GM21447 (cell line): ENCODE data around the gene JARID2.
A peak's percentile ranks its signal among the peaks of the same experiment; 100 is the strongest.
"Not testable (repeated sequence)": the region's sequence is repeated elsewhere in the genome, so short reads cannot be mapped to it uniquely, and the experiment has no call there.

Experiments used
- ATAC-seq: cut with Tn5 transposase; IDR thresholded peaks from one replicate; pipeline ENCODE4 v1.9.1; 2021; ENCODE audit not compliant: unreplicated experiment

JARID2 gene

DNA sequence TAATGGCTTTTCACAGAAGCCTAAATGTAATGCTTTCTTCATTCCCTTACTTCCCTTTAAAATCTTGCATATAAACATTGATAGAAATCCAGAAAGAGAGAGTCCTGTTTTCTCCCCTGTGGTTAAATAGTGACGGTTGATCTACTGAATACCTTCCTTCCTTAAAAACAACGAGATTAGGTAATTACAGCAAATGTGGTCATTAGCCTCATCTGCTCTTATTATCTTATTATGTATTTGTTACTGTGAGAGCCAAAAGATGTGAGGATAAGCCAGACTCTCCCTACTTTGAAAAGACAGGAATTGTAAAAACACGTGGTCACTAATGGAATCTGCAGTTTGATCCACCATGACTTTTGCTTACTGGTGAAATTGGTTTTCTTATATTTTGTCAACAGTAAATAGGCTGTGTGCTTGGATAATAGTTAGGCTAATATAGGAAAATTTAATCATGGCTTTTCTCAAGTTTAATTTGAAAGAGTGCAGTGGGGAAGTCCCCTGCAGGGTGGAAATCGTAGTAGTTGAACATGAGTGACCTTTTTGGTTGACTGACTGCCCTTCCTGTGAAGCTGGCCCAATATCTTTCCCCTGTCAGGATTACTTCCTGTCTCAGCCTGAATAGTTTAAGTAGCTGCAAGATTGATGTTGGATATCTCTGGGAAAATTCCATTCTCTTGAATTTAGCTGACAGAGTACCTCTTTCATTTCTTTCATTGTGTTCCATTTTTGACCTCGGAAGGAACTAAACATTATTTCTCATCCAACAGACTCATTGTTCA, 62.8 kb downstream of the JARID2 start:
- no peak for ATAC-seq

DNA sequence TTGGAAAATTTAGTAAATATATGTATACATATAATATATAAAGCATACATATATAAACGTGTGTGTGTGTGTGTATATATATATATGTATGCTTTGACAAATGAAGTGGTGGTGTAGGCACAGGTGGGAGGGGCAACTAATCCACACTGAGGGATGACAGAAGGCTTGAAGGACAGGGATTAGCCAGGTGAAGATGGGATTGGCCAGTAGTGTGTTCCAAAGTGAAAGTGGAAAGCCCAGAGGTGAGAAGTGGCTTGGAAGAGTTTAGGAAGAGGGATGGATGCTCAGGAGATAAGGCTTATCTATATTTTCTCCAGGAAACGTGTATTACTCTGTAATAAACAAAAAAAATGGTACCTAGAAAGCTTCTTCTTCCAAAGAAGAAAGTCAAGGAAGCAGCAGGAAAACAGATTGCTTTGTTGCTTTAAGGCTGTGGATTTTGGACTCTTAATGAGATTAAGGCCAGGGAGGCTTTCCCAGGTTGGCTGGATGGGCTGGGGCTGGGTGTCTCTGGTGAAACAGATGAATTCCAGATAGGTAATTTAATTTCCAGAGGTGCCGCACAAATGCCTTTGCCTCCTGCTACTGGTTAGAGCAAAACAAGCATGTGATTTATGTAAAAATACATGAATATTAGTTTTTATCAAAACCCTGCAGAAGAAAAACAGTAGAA, 63.9 kb downstream of the JARID2 start:
- no peak for ATAC-seq

DNA sequence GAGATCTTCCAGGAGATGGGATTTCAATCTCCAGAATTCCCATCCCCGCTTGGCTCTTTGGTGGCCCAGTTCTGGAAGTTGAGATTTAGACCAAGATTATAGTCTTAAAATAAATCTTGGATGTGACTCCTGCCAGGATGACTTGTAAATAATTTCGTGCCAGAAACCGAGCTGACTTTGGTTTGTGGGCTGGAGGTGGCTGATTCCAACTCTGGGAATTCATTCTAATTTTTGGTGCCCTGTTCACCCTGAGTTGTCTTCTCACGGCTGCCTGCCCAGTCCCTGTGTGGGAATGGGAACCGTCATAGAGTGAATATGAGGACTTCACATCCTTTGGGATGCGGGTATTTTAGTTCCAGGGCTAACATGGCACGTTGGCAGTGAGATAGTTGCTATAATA, 64.8 kb downstream of the JARID2 start:
- no peak for ATAC-seq

DNA sequence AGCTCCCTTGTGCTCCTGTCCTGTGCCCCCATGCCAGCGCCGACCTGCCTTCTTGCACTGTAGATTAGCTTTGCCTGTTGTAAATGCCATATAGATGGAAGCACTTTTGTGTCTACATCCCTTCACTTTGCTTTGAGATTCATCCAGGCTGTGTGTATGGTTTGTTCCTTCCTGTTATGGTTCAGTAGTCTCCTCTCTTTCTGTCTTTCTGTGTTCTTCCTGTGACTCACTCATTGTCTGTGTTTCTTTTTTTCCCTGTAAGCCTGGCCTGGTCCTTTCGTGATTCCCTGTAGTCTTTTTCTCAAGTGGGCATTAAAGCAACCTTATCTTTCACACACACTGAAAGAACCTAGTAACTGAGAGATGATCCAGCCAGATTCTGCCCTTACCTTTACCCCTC, 66.6 kb downstream of the JARID2 start:
- peak; percentile 40 for ATAC-seq

DNA sequence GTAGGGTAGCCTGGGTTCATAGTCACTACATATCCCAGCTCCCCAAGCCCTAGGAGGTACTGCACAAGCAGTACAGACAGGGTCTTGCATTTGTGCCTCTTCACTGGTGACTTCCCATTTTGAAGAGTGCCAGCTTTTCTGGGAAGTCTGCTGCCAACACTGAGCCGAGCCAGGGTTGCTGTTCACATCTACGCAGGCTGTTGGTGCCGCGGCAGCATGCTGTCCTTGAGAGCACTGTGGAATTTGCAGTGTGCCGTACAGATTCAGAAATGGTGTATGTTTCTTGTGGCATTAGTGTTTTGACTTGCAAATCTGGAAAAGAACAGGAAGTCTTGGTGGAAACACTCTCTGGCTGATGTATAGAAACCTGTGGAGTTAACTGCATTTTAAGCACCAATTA, 67.5 kb downstream of the JARID2 start:
- ATAC-seq, result peak; percentile 38

DNA sequence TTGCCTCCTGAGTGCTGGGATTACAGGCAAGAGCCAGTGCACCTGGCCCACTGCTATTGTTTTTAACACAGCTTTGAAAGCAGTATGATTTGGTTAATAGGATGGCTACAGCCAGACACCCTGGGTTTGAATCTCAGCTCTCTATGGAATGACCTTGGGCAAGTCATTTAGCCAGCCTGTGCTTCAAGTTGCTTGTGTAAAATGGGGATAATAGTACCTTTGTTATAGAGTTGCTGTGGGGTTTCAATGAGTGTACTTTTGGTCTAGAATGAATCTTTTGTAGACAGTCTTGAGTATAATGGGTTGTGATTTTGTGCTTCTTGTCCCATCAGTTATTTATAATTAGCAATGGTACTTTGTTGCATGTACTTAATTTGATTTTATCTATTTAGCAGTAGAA, 70.9 kb downstream of the JARID2 start:
- ATAC-seq, result no peak

DNA sequence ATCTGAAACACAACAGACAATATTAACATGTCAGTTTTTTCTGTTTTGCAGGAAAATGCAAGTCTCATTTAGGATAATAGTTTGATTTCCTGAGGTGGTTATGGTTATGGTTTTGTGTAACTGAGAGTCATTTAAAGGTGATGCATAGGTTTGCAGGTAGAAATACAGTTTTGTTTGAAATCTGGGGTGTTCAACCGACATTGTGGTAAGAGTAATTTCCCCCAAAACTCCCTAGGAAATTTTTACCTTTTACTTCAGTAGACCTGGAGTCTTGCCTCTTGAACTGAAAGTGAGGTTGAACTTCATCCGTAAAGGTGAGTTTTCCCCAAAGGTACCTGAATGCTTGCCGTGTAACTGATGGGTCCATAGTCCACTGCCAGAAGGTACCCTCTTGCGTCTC, 71.4 kb downstream of the JARID2 start:
- ATAC-seq, result no peak

DNA sequence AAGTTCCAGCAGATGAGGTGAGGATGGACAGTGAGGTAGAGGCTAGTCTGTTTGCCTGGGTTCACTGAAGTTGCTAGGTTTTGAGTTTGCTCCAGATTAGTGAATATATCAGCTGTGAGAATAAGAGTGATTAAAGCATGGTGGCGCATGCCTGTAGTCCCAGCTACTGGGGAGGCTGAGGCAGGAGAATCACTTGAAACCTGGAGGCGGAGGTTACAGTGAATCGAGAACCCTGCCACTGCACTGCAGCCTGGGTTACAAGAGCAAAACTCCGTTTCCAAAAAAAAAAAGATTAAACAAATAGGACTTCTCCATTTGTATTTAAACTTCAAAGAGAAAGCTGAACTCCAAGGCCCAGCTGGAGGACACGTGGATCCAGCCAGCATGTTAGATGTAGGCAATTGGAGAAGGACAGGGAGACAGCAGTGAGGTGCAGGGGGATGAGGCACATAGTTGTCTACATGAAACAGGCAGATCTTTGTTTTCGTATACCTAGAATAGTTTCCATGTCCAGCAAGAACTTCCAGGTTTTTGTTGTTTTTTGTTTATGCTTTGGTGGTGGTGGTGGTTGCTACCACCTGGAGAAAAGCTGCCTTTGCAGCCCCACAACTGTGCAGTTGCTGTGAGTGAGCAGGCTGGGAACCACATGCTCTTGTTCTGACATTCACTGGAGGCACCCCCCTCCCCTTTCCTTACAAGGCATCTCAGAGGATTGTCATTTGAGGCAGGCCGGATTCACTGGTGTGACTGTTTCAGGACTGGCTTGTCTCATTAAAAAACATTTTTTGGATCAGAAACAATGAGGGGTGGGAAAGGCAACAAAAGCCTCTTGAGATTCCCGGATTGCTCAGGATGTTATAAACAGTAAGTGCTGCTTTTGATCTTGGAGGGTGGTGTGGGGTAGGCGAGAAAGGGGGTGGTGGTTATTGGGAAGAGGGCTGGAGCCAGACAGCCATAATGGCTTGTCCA, 72.3 kb downstream of the JARID2 start:
- ATAC-seq, result no peak

DNA sequence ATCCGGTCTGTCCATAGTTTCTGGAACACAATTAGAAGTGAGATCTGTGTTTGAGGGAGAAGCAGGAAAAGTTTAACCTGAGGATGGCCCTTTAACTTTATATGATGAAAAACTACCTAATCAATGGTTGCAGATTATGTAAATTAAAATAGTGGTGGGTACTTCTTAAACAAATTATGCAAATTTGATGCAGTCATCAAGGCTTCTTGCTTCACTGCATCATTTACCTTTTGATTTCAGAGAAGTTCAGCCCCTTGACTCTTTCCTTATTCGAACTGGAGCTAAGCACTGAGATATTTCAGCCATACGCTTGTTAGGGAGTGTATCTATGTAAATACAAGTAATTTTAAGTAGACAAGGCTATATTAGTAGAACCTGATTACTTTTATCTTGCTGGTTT, 73.8 kb downstream of the JARID2 start:
- ATAC-seq, result no peak

DNA sequence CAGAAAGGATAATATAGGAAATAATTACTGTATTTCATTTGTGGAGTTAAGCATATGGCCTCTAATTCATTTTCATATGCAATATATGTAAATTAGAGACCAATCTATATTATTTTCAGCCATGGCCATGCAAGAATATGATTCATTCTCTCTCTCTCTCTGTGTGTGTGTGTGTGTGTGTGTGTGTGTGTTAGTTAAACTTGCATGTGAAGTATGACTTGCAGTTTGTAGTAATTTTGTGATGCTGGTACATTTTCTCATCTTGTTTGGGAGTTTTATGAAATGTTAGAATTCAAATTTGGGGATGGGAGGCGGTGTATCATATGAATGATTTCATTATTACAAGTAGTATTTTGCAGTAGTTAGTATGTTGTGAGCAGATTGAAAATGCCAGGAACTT, 74.8 kb downstream of the JARID2 start:
- ATAC-seq, result no peak

DNA sequence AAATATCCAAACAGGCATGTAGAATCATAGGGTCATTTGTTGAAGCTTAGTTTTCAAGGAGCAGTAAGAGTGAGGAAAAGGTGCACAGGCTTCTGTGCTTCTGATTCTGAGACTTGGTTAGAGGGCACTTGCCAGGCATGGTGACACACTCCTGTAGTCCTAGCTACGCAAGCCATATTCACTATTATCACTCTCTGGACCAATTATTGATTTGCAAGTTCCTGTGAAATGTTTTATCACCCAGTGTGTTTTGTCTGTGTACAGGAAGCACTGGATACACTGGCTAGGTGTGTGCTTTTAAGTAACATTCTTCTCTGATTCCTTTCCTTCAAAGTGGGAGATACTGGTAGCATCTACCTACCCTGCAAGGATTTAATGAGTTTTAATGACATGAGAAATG, 76.3 kb downstream of the JARID2 start:
- no peak for ATAC-seq

DNA sequence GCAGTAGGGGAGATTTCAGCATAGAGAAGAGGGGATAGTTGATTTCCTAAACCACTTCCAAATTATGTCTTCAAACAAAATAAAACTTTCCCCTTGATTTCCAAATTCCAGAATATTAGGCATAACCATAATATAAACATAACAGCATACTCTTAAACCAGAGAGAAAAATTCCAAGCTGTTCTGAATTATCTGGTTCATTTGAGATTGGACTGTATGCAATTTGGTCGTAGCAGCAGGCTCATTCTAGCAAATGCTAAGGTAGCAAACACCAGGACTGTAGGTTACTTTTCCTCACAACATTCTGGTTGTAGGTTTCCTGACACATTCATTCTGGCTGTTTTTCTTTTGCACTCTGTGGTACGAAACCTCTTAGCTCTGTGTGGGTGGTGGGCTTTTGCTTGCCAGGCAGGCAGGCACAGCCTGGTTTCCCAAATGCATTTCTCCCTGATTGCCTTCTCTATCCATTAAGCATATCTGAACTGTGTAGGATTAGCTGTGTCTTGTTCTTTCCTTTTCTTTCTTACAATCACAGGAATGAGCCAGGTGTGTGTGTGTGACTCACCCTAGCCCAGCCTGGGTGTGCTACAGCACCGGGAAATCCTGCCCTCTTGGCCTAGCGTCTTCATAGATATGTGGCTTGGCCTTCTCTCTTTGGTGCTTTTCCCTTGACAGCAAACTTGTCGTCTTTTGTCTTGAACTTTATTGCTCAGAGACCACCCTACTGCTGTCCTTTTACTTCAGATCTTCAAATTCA, 77.1 kb downstream of the JARID2 start:
- ATAC-seq, result no peak

DNA sequence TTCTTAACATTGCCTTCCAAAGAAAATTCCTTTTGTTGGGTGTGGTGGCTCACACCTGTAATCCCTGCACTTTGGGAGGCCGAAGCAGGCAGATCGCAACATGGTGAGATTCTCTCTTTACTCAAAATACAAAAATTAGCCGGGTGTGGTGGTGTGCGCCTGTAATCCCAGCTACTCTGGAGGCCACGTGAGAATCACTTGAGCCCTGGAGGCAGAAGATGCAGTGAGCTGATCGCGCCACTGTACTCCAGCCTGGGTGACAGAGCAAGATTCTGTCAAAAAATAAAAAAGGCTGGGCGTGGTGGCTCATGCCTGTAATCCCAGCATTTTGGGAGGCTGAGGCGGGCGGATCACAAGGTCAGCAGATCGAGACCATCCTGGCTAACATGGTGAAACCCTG, 77.7 kb downstream of the JARID2 start:
- not testable (repeated sequence) for ATAC-seq

DNA sequence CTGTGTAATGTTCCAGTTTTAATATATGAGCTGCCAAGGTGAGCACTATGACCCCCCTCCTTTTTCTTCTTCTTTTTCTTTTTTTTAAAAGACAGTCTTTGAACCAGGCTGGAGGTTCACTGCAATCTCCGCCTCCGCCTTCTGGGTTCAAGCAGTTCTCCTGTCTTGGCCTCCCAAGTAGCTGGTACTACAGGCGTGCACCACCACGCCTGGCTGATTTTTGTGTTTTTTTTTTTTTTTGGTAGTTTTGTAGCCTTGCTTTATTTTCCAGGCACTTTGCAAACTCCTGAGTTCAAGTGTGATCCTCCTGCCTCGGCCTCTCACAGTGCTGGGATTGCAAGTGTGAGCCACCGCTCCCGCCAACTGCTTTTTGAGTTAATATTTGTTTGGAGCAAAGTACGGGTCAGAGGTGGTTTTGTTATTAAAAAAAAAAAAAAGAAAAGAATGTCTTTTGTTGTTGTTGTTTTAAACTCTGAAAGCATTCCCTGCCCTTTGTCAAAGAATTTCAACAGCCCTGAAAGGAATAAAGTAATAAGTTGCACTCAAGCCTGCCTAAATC, 78.6 kb downstream of the JARID2 start:
- ATAC-seq, result no peak

DNA sequence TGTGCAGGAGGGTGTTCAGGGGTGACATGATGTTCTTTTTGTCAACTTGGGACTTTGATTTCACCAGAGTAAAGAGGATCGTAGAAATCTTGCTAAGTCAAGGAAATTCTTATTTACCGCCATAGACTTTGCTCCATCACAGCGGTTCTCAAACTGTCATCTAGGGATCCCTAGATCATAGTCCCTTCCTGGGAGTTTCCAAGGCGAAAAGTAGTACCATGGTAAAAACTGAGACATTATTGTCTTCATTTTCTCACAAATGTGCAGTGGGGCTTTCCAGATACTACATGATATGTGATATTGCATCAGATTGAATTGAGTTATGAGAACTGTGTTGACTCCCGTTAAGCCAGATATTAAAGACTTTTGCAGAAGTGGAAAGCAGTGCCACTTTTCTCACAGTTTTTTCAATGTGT, 79.7 kb downstream of the JARID2 start:
- ATAC-seq, result no peak

DNA sequence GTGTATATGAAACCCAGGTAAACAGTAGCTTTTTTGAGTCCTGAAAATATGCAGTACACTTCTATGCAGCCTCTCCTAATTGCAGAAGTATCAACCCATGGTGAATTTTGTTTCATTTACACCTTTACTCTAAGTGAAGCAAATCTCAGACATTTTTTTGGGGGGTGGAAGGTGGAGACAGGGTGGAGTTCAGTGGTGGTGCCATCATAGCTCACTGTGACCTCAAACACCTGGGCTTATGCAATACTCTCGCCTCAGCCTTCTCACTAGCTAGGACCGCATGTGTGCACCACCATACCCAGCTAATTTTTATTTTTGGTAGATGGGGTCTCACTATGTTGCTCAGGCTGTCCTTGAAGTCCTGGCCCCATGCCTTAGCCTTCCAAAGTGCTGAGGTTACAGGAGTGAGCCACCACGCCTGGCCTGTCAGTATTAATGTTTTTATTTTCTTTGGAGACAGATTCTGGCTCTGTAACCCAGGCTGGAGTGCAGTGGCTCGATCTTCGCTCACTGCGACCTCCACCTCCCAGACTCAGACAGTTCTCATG, 80.3 kb downstream of the JARID2 start:
- ATAC-seq, result no peak

DNA sequence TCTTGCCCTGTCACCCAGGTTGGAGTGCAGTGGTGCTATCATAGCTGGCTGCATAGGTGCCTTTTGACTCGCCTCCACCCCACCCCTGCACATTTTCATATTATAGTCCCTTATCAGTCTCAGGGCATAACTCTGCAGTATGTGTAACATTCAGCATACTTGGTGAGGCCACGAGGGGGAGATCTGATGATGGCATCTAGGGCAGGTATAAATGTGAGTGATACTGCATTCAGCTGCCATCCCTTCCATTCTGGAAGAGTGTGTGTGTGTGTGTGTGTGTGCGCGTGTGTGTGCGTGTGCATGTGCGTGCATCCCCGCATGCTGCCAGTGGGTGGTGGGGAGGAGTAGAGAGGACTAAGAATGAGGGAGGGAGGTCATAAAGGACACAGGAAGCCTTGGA, 81.4 kb downstream of the JARID2 start:
- ATAC-seq, result no peak

DNA sequence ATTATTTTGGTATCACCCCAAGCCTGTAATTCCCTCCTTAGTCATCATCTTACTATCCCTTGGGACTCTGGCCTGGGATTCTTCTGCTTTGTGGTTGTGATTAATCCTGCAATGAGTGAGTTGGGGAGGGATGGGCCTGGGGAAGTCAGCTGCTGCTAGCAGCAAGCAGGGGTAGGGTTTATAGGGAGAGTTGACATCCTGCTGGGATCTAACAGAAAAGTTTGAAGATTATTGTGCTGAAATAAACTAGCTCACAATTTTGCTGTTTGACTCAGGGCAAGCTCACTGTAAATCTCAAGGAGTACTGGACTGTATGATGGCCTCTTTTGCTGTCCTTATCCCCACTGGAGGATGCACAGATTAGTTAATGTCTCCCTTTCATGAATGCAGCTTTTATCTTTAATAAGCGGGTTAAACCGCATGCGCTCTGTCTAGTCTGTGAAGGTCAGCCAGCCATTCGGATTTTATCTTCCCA, 83.4 kb downstream of the JARID2 start:
- ATAC-seq, result no peak

DNA sequence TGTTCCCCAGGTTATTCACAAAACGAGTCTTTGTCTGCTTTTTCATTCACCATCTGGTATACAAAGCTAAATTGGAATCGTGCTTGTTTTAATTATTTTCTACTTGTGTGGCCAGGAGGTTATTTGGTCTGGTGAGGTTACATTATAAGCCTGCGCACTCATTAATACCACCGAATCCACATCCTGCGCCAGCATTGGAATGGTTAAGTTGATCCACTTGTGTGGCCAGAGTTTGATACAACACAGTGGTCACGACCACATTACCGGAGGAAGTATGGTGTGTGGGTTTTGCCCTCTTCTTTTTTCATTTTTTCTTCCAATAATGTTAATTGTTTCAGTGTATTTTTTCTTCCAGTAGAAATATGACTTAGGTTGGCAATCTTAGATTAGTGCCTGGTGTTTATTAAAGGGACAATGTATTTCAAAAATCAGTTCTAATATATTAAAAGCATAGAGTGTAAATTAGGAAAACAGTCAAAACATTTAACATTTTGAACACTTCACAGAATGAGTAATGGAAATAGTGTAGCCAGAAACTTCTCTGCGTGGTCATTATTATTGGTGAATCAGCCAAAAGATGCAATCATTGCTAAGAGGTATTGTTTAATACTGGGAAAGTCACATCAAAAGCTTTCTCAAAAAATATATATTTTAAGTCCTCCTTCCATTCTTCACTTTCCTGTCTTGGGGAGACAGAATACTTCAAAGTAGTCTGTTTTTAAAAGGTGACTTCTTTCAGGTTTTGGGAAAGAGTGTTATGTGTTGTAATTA, 84.5 kb downstream of the JARID2 start:
- ATAC-seq, result no peak
